ENCODE measurements around the gene NRSN2. TPM values are rescaled to one million over a fixed set of nuclear protein-coding genes. Genes with fewer than 3 reads are reported as not detected.

NRSN2 gene
- polyA plus RNA-seq, 1 experiment: 84.1 TPM

DNA sequence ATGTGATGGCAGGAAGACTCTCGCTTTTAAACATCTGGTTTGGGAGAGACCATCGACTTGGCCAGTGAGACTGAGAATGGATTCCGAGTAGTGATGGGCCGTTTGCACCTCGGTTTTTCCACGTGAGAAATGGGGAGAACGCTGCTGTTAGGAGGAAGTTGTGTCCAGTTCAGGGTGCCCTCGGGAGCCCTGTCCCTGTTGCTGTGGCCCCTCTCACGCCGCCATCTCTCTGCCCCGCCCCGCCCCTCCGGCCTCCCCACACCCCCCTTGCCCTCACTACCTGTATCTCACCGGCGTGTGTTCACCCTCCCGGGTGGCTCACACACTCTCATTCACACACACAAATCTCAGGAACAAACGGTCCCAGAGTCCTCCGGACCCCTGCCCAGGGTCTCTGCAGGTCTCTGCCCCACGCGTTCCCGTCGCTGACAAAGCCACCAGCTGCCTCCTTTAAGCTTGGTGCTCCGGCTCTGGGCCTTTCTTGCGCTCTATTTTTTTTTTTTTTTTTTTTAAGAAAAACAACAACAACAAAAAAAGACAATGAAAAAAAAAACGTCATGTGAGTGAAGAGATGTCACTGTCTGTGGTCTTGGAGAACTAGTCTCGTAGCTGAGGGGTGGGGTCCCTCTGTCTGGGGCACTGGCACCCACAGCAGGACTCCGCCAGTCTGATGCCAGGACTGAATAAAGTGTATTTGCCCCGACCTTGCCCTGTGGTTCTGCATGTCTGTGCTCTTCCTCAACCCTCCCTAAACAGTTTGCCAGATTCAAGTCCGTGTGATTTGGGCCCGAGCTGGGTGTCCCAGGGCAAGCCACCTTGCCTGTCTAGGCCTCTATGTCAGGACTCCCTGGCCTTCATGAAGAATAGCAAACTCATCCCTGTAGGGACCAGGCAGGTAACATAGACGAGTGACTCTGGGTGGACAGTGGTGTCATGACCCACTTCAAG is 18.6 kb upstream of the NRSN2 start:
- TF ChIP-seq, protein P1, sequence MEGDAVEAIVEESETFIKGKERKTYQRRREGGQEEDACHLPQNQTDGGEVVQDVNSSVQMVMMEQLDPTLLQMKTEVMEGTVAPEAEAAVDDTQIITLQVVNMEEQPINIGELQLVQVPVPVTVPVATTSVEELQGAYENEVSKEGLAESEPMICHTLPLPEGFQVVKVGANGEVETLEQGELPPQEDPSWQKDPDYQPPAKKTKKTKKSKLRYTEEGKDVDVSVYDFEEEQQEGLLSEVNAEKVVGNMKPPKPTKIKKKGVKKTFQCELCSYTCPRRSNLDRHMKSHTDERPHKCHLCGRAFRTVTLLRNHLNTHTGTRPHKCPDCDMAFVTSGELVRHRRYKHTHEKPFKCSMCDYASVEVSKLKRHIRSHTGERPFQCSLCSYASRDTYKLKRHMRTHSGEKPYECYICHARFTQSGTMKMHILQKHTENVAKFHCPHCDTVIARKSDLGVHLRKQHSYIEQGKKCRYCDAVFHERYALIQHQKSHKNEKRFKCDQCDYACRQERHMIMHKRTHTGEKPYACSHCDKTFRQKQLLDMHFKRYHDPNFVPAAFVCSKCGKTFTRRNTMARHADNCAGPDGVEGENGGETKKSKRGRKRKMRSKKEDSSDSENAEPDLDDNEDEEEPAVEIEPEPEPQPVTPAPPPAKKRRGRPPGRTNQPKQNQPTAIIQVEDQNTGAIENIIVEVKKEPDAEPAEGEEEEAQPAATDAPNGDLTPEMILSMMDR (IDR thresholded peaks at IDR 0.05; ENCODE audit: insufficient read depth, low read depth, low read length): no peak
- POLR2A ChIA-PET: no interaction called here
- Histone ChIP-seq H3K4me3 (ENCODE audit: low read depth, low read length) (peak overlapping the region; percentile 85), H3K36me3 (ENCODE audit: control insufficient read depth, insufficient read depth, low read length) (peaks cover 3% of the 10 kb centered on the region; the same call in 1 of the 2 replicates), H3K27me3 (ENCODE audit: control insufficient read depth, insufficient read depth, low read length) (no peaks in the 10 kb centered on the region)
- CTCF ChIA-PET: interaction anchor here (1.0 to 3.3 kb wide), 3 partner anchors 12 to 69 kb away, joined by 3 to 25 read pairs (median 5); no protein-coding TSS in a partner anchor
- no peak for DNase-seq (ENCODE audit: low read depth)

DNA sequence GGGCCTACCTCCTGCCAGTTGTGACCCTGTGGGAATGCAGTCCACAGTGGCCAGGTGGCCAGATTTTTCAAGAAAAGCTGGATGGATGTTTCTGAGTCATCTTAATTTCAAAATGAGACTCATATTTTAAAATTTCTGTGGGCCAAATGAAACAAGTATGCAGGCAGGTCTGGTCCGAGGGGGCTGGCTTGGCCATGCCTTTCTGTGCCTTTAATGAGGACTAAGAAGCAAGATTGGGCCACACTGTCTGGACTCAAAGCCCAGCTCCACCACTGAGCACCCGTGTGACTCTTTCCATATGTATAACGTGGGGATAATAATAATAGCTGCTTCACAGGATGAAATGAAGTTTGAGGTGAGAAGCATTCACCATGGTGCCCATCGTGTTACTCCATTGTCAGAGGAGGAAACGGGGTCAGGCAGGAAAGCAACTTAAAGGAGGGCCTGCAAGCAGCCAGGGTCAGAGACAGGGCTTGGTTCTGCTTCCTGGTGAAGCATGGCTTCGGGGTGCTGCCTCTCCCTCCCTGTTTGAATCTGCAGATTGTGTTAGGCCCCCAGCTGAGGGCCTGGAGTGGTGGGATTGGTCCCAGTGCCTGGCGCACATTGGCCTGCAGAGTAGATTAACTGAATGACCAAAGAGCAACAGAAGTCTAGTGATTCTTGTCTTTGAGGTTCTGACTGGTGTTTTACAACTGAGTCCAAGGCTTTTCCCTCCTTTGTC is 17.8 kb upstream of the NRSN2 start:
- ChIA-PET POLR2A (no interaction called here), CTCF (interaction anchor here (0.6 to 3.5 kb wide), 13 partner anchors 12 to 216 kb away, joined by 3 to 25 read pairs (median 4); partner anchors contain the start of gene NRSN2)
- Histone ChIP-seq H3K27me3 (ENCODE audit: control insufficient read depth, insufficient read depth, low read length) (no peaks in the 10 kb centered on the region), H3K4me3 (ENCODE audit: low read depth, low read length) (no peak overlapping the region), H3K36me3 (ENCODE audit: control insufficient read depth, insufficient read depth, low read length) (peaks cover 3% of the 10 kb centered on the region; the same call in 1 of the 2 replicates)
- no peak for DNase-seq (ENCODE audit: low read depth)
- TF ChIP-seq, protein P1 (IDR thresholded peaks at IDR 0.05; ENCODE audit: insufficient read depth, low read depth, low read length): no peak

DNA sequence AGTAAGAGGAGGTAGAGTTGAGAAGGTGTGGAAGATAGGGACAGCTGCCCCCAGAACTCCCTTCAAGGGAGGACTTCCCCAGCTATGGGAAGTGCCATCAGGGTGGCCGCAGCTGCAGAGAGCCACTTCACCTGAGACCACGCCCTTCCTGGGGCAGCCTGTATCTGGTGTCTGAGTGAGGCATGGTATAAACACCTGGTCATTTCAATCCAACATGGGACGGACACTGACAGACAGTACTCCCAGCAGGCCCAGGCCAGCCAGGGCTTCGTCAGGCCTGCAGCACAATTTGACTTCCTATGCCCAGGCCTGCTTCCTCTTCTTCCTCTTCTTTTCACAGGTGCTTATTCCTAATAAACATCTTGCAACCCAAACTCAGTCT is 17.1 kb upstream of the NRSN2 start:
- TF ChIP-seq, protein P1 (IDR thresholded peaks at IDR 0.05; ENCODE audit: insufficient read depth, low read depth, low read length): no peak
- Histone ChIP-seq H3K36me3 (ENCODE audit: control insufficient read depth, insufficient read depth, low read length) (peaks cover 3% of the 10 kb centered on the region; the same call in 1 of the 2 replicates), H3K27me3 (ENCODE audit: control insufficient read depth, insufficient read depth, low read length) (no peaks in the 10 kb centered on the region), H3K4me3 (ENCODE audit: low read depth, low read length) (no peak overlapping the region)
- ChIA-PET CTCF (interaction anchor here (0.7 to 3.5 kb wide), 19 partner anchors 10 to 215 kb away, joined by 3 to 25 read pairs (median 6); partner anchors contain the start of genes DEFB132 and NRSN2), POLR2A (no interaction called here)
- no peak for DNase-seq (ENCODE audit: low read depth)

DNA sequence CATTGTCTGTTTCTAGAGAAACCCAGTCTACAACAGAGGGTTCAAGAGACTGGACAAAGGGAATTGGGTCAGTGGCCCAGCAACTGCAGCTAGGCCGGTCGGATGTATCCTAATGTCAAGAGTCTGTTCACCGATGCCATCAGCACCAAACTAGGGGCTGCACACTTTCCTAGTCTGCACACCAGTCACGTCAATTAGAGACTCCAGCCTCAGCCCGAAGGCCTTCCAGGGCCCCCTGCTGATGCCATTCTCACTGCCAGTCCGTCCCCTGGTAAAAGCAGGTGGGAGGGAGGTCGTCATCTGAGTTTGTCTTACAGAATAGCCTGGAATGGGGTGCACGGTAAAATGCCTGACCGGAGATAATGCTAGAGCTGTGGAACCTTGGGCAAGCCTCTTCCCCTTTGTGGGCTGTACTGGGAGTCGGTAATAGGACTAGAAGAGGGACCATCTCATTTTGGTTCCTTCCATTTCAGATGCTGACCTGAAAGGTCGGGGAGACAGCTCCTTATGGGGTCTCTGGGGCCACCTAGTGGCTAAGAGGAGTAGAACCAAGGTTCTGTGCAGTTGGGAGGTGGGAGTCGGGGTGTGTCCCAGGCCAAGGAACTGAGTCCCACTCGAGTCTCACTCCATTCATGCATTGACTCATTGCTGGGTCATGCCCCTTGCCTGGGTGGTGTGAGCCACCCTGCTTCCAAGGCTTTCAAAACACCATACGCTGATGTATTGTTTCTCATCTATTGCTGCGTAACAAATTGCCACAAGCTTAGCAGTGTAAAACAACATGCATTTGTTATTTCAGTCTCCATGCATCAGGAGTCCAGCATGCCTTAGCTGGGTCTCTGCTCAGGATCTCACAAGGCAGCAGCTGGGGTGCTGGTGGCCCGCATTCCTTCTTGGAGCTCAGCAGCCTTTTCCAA is 16.4 kb upstream of the NRSN2 start:
- no peak overlapping the region for H3K4me3 ChIP-seq (ENCODE audit: low read depth, low read length)
- TF ChIP-seq, protein P1 (IDR thresholded peaks at IDR 0.05; ENCODE audit: insufficient read depth, low read depth, low read length): peak; percentile 89
- H3K27me3 ChIP-seq (ENCODE audit: control insufficient read depth, insufficient read depth, low read length): no peaks in the 10 kb centered on the region
- peaks cover 3% of the 10 kb centered on the region; the same call in 1 of the 2 replicates for H3K36me3 ChIP-seq (ENCODE audit: control insufficient read depth, insufficient read depth, low read length)
- POLR2A ChIA-PET: interaction anchor here (0.6 kb wide), 1 partner anchor 66 kb away, joined by 23 read pairs; no protein-coding TSS in a partner anchor
- CTCF ChIA-PET: interaction anchor here (0.7 to 3.5 kb wide), 34 partner anchors 10 to 214 kb away, joined by 3 to 25 read pairs (median 4); partner anchors contain the start of genes DEFB132, NRSN2 and ZCCHC3
- DNase-seq (ENCODE audit: low read depth): no peak
